Stimulated activated CD4-positive, alpha-beta T cell treated with anti-CD3 and anti-CD28 coated beads, TNF-alpha, amount 100 ng/mL, for 4 hours (primary cell): ENCODE results near the gene DCLK2.

Experiments used
- DNase-seq, 3 experiments: peaks; one replicate each; pipeline ENCODE4 v3.0.0-alpha.2; 2020; ENCODE audit warnings: low read depth in 3 of 3

Gene DCLK2

DNA sequence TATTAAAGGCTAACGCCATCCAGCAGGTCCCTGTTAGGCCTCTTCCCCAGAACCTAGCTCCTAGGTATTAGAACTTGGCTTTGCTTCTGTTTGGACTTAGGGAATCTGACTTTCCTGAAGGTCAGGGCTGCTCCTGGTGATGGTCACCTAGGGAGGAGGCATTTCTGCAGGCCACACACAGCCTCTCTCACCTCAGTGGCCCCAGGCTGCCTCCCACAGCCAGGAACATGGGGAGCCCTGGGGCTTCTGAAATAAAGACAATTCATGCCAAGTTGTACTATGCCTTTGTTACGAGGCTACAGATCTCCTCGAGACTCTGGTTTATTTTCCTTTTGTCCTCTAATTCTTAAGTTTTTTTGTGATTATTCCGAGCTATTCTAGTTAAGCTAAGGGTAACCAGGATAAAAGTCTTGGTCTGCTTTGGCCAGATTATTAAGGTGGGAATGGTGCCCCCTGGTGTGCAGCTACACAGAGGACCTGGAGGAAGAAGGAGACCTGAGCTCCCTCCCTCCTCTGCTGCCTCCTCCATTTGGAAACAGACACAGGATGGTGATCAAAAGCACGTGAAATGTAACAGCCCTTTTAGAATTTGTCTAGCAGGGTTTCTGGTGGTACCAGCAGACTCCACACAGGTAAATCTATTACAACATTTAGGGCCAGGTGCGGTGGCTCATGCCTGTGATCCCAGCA is 131.0 kb downstream of the DCLK2 start:
- DNase-seq: no peak

DNA sequence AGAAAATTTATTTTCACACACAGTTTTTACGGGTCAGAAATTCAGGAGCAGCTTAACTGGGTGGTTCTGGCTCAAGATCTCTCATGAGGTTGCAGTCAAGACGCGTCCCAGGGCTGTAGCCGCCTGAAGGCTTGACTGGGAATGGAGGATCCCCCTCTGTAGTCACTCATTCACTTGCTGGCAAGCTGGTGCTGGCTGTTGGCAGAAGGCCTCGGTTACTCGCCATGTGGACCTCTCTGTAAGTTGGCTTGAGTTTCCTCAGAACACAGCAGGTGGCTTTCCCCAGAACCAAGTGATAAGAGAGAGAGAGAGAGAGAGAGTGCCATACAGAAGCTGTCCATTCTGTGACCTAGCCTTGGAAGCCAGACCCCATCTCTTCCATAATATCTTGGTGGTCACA is 132.8 kb downstream of the DCLK2 start:
- no peak for DNase-seq

DNA sequence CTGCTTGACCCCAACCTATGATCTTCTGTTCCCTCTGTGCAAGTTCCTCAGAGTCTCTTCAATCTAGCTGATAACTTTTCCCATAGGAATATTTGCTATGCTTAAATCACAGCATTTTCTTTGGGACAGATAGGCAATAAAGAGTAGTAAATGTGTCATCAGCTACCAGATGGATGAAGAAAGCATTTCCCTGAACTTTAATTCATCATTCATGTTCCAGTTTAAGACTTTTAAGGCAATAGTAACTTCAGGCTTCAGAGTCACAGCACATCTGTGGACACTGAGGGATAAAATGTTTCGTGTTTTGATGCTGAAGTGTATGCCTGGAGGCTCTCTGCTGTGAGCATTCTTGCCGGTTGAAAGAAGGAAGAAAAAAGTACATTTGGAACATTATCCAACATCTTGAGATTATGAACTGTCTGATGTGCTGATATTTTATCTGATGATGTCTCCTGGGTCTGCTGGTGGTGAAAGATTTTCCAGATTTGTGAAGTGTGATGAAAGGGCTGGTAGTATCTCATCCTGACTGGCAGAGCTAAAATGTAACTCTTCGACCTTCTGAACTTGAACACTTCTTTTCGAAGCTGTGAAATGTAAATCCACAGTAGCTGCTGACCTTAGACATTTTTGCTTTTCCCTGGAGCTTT is 133.7 kb downstream of the DCLK2 start:
- no peak for DNase-seq

GRCh38 chr4:150212485-150212884 is 134.2 kb downstream of the DCLK2 start:
- DNase-seq: no peak

- no peak for DNase-seq
Observed at GRCh38 chr4:150212927-150213326, 134.7 kb downstream of the DCLK2 start.

DNA sequence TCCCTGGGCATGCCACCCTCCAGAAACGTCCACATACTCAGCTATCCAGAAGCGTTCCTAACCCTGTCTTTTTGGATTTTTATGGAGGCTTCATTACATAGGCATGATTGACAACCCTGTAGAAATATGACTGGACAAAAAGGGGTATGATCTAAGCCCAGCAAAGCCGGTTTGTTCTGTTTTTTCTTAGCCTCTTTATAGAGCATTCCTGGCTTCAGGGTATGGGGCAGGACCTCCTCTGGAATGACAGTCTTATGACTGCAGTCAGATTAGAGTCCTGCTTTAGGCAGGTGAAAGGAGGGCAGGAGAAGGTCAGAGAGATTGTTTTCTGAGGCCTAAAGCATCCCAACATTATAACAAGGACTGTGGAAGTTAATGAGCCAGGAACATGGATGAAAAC is 137.4 kb downstream of the DCLK2 start:
- no peak for DNase-seq

GRCh38 chr4:150216726-150217125 is 138.5 kb downstream of the DCLK2 start:
- DNase-seq: no peak

GRCh38 chr4:150217192-150217591 is 138.9 kb downstream of the DCLK2 start:
- DNase-seq: no peak

GRCh38 chr4:150217808-150218207 is 139.6 kb downstream of the DCLK2 start:
- no peak for DNase-seq

GRCh38 chr4:150218447-150218846 is 140.2 kb downstream of the DCLK2 start:
- no peak for DNase-seq

DNA sequence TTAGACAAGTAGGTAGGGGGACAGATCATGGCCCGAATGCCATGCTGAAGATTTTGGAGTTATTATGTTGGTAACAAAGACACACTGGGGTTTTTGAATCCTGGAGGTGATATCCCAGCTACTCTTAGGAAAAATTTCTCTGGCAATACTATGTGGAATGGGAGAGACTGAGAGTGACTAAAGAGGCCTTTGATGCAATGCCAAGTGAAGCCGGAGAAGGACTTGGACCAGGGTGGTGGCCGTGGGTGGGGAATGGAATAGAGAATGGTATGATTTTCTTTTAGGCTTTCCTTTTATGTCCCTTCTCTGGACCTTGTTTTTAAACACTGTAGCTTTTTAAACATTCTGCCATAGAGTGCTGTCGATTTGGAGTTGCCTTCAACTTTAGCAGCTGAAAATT is 141.6 kb downstream of the DCLK2 start:
- DNase-seq: no peak

DNA sequence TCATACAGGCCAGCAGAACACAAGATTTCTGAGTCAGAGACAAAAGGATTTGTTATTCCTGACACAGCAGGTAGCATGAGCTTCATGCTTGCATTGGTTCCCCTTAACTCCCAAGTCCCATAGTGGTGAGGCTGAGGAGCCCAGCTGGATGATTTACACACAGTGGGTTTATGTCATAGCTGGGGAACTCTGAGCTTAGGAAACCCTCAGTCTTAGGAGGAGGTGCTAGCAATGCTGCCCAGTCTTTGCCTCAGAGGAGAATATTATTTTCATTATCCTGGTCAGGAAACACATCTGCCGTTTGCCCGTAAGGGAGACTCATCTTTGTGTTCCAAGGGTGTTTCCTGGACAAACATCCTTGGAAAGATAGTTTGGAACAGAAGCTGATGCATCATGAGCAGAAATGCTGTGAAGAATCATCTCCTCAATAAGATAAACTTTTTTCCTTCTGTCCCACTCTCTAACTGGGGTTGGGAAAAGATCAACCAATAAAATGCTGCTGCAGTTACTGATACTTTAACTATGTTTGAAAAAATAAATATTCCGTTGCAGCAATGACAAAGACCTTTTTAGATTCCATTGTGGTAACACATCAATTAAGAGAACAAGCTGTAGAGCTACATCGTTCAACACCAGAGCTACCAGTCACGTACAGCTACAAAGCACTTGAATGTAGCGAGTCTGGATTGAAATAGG is 146.8 kb downstream of the DCLK2 start:
- no peak for DNase-seq

DNA sequence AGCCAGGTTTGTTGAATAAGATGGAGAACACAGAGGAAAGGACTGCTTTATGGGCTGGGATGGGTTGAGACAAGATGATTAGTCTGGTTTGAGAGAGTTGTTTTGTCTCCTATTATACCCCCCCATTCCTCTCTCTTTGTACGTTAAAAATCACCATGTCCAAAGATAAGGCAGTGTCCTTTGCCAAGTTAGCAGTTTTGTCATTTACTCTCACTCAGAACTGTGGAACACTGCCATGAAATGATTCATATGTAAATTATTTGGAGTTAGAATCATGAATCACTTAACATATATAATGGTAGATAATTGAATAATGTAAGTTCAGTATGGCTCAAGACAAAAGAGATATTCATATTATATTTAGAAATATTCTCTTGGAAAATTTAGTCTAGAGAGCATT is 151.3 kb downstream of the DCLK2 start:
- no peak for DNase-seq

- no peak for DNase-seq
Observed at GRCh38 chr4:150230561-150230960, 152.3 kb downstream of the DCLK2 start.

DNA sequence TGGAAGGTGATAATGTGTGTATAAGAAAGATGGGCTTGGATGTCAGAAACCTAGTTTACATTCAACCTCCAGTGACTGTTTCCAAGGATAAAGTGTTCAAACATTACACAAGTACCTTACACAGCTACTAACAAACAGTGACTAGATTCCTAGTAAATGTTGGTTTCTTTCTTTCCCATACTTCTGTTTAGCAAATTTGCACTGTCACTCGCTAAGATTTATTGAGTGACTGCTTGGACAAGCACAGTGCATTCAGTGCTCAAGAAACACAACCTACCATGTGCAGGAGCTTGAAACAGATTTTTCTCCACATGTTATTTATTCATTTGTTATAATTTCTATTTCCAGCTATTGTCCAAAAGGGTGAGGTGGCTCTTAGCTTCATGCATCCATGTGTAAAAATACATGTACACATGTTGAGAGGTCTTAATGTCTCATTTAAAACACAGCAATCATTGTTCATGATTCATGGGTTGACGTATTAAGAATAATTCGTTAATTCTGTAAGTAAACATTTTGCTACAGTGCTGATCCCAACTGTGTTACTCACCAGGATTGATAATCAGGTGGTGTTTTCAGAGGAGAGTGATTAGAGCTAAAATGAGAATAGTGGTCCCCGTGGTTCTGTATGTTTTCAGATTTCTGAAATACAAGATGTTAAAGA is 153.0 kb downstream of the DCLK2 start:
- no peak for DNase-seq

- DNase-seq: no peak
Observed at GRCh38 chr4:150232029-150232428, 153.8 kb downstream of the DCLK2 start.

DNA sequence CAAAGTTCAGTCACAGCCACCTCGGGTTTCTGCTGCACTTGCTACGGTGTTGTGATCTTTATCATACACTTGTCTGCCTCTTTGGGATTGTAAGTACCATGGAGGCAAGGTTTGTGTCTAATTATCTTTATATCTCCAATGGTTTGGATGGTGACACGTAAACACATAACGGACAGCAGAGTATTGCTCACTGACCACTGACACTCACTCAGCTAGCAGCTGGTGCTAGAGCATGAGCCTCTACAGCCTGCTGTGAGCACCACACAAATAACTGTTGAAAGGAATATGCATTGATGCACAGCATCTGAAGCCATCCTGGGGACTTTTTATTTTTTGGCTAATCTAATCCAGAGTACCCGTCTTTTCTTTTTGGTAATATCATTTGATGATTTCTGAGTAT is 156.0 kb downstream of the DCLK2 start:
- no peak for DNase-seq

- no peak for DNase-seq
Observed at GRCh38 chr4:150235317-150235716, 157.1 kb downstream of the DCLK2 start.

- DNase-seq: no peak
Observed at GRCh38 chr4:150235808-150236271, 157.6 kb downstream of the DCLK2 start.

GRCh38 chr4:150236626-150237025 is 158.4 kb downstream of the DCLK2 start:
- DNase-seq: no peak

DNA sequence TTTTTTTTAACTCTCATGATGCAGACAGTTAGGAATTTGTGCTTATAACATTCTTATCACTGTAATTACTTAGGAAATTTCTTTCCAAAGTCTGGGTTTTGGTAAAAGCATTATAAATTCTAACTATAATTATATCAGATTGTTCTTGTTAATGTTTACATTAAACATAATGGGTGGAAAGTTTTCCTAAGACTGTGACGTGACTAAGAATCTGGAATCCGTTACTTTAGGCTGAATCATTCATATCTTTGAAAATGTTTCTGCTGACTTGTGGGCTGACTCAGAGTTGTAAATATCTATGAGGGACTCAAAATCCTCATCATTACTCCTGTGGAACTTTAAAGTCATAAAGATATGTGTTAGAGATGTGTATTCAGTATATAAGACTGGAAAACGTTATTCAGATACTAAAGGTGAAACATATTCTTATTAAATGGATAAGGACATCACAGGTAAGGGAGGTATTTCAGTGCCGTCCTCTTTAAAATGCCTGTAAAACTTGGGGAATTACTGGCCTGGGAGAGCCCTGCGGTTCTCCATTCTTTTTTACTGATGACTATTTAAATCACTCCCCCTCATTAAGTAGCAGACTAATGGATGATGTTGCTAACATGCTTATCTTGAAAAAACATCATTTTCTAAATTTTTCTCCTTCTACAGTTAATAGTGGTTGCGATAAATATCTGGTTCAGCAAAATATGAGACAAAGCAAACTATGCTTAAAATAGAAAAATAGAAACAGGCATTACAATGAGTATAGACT is 159.0 kb downstream of the DCLK2 start:
- DNase-seq: no peak

- no peak for DNase-seq
Observed at GRCh38 chr4:150238591-150238990, 160.3 kb downstream of the DCLK2 start.
